Left colon (tissue), 2 donors: ENCODE data around the gene PRODH2. TPM values are rescaled to one million over a fixed set of nuclear protein-coding genes. Genes with fewer than 3 reads are reported as not detected.

Experiments used
- ATAC-seq: fragments of 200-7000 bp; cut with Tn5 transposase; one replicate; pipeline ENCODE4 v1.9.1; 2020; ENCODE audit warnings: mild to moderate bottlenecking, moderate library complexity
- DNase-seq, 2 donors: peaks; one replicate each; pipeline ENCODE4 v3.0.0-alpha.2; 2020
- intact Hi-C, 2 donors: fragments of 100-400 bp; cut with DNase I in 1 of 2; cut with micrococcal nuclease in 1 of 2; formaldehyde crosslinking; loops; one replicate each; pipeline versions ENCODE4 v1.11.2 to v1.14.0; 2022; cut with DNase I, micrococcal nuclease
- total RNA-seq, 2 donors: library from RNA; stranded (reverse); fragmentation: NEBNext Ultra II Directional; extraction: Animal tissue kit (Norgen Biotek cat#: 25700); gene quantifications; one replicate each; pipeline ENCODE4 v1.2.1, GENCODE V29; 2021
- donor health status: DM: no; HTN: no; CAD: no.
- donor health status: DM: yes; HTN: yes; CAD: no.

PRODH2 gene
- total RNA-seq, 2 donors from 2014 or later: not detected

DNA sequence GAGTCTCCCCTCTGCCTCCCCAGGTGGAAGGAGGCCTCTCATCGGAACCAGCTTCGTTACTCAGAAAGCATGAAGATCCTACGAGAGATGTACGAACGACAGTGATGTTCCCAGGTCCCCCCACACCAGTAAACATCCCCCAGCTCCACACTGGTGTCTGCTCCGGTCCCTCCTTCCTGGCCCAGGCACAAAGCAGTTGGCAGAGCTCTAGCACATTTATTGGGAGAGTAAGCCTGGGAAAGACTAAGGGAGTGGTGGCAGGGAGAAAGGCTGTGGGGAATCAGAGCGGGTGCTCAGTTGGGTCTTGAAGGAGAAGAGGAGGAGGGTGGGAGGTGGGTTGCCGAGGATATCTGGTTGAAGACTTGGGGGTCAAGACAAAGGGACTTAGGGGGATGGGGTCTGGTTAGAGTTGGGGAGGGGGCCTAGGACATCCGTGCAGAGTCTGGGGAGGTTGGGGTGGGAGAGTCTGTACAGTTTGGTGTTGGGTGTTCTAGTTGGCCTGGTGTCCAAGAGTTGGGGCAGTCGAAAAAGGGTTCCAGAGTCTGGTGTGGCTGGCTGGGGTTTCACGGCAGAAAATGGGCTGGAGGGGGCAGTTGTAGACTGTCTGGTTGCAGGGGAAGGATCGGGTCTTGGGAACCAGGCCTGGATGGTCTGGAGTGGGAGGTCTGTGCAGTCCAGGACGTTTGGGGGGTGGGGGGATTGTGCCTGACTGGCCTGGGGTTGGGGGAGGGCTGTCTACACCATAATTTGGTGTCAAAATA, 58.1 kb downstream of the PRODH2 start:
- DNase-seq (no peak), ATAC-seq (no peak)
- intact Hi-C loops: no loop called here

DNA sequence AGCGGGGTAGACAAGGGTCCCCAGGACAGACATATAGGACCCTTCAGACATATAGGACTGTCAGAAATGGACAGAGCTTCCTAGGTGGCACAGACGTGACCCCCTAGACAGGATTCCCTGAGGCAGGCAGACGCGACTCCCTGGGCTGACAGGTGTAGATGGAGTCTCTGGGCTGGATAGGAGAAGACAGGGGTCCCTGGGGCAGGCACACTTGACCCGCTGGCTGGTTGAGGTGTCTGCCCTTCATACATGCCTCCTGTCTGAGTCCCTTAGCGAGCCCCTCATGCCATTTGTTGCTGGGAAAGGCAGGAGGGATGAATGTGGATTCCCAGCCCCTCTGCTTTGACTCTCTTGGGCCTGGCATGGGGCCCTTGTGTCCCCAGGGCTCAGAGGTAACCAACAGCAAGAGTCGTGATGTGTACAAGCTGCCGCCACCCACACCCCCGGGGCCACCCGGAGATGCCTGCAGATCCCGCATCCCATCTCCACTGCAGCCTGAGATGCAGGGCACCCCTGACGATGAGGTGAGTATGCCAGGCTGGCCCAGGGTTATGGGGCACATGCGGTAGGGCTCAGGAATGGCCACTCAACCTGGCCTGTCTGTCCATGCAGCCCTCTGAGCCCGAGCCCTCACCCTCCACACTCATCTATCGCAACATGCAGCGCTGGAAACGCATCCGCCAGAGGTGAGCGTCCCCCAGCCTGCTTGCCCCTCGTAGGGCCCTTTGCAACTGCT, 58.8 kb downstream of the PRODH2 start:
- DNase-seq (no peak), ATAC-seq (no peak)
- intact Hi-C loops: no loop called here

DNA sequence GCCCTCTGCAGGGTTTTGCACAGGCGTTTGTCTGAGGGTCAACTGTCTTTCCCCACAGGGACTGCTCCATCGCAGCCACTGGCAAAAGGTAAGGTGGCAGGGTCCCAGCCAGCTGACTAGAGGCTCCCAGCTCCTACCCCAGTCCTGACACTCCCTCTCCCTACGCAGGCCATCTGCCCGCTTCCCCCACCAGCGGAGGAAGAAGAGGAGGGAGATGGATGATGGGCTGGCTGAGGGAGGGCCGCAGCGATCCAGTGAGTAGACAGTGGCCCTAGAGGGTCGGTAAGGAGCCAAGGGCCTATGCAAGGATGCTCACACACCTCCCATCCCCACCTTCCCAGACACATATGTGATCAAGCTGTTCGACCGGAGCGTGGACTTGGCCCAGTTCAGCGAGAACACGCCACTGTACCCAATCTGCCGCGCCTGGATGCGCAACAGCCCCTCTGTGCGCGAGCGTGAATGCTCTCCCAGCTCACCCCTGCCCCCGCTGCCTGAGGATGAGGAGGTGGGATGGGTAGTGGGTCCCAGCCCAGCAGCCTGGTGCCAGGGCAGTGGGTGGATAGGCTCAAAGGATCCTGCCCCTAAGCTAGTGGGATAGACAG, 59.8 kb downstream of the PRODH2 start:
- ATAC-seq (no peak), DNase-seq (no peak)
- intact Hi-C loops: no loop called here

DNA sequence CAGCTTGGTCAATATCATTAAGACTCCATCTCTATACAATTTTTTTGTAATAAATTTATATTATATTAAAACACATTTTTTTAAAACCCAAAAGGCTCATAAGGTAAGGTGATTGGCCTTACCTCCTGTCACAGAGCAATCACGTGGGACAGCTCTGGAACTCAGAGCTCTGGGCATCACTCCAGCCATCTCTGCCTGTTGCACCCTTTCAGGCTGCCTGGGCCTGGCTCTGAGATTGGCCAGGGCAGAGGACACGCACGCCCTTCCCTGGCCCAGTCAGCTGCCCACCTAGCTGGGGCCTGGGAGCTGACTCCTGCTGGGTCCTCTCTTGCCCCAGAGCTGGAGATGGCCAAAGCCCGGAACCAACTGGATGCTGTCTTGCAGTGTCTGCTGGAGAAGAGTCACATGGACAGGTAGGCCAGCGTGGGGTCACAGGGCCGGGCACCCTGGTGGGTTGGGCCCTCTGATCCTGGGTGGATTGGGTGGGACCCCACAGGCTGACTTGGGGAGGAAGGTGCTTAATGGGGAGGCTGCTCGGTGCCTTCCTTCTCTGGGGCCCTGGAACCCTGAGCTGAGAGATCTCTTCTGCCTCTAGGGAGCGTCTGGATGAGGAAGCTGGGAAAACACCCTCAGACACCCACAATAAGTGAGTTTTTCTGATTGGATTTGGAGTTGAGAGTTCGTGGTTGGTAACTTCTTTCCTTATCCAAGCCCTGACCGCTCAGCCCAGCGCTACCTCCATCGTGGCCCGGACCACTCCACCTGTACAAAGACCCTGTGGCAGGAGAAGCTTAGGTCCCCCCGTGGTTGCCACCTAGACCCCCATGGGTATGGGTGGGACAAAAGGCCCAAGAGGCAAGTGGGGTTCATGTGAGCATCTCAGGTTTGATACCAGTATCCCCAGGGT, 60.6 kb downstream of the PRODH2 start:
- intact Hi-C loops: no loop called here
- DNase-seq (no peak), ATAC-seq (no peak)

DNA sequence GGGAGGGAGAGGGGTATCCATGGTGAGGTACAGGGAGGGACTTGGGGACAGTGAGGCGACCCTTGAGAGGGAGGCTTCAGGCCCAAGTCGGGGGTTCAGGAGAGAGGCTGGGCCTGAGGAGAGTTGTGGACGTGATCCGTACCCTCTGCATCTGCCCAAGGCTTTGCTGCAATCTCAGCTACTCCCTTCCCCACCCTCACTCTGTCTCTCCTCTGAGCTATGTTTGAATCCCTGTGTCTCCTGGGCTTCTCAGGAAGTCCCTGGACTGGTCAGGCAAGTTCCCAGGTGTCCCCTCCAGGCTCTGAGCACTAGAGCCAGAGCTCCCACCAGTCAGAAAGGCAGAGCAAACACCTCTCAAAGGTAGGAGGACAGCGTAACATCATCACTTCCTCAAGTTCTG, 62.5 kb downstream of the PRODH2 start:
- intact Hi-C loops: no loop called here
- DNase-seq: no peak
- no peak for ATAC-seq

Other genes with a start within 250 kb of the PRODH2 start
- not detected for gene ATP4A, start 249.2 kb downstream of the PRODH2 start, total RNA-seq
- not detected for gene PMIS2, start 226.7 kb downstream of the PRODH2 start, total RNA-seq
- 1 to 10 TPM; 5.0 to 7.7 TPM for gene HAUS5, start 200.1 kb downstream of the PRODH2 start, total RNA-seq
- 10 to 100 TPM; 66.5 to 73.7 TPM for gene RBM42, start 183.8 kb downstream of the PRODH2 start, total RNA-seq
- 1 to 10 TPM in 1 of 2 donors, under 1 TPM in 1; 0.87 to 1.7 TPM for gene ETV2, start 171.1 kb downstream of the PRODH2 start, total RNA-seq
- 100 to 1,000 TPM; 725 to 901 TPM for gene COX6B1, start 164.5 kb downstream of the PRODH2 start, total RNA-seq
- under 1 TPM; 0.20 to 0.27 TPM for gene UPK1A, start 146.3 kb downstream of the PRODH2 start, total RNA-seq
- 1 to 10 TPM in 1 of 2 donors, under 1 TPM in 1; 0.15 to 1.1 TPM for gene ZBTB32, start 108.3 kb downstream of the PRODH2 start, total RNA-seq
- 10 to 100 TPM; 34.8 to 40.1 TPM for gene KMT2B, start 94.8 kb downstream of the PRODH2 start, total RNA-seq
- gene IGFLR1, start 70.4 kb downstream of the PRODH2 start, total RNA-seq: 1 to 10 TPM; 4.1 to 7.7 TPM
- gene U2AF1L4, start 67.4 kb downstream of the PRODH2 start, total RNA-seq: 10 to 100 TPM; 14.5 to 17.3 TPM
- gene PSENEN, start 67.2 kb downstream of the PRODH2 start, total RNA-seq: 10 to 100 TPM; 82.2 to 86.0 TPM
- 1 to 10 TPM; 5.9 to 6.1 TPM for gene LIN37, start 64.3 kb downstream of the PRODH2 start, total RNA-seq
- gene HSPB6, start 55.8 kb downstream of the PRODH2 start, total RNA-seq: 10 to 100 TPM in 1 of 2 donors, 1 to 10 TPM in 1; 4.5 to 16.4 TPM
- 10 to 100 TPM; 16.8 to 19.5 TPM for gene PROSER3, start 54.7 kb downstream of the PRODH2 start, total RNA-seq
- gene ARHGAP33, start 37.3 kb downstream of the PRODH2 start, total RNA-seq: 10 to 100 TPM in 1 of 2 donors, 1 to 10 TPM in 1; 9.7 to 10.1 TPM
- not detected for gene NPHS1, start 39.7 kb upstream of the PRODH2 start, total RNA-seq
- under 1 TPM in 1 of 2 donors, not detected in 1; 0.11 TPM for gene KIRREL2, start 44.1 kb upstream of the PRODH2 start, total RNA-seq
- 1 to 10 TPM; 1.8 to 4.7 TPM for gene APLP1, start 55.7 kb upstream of the PRODH2 start, total RNA-seq
- gene NFKBID, start 87.7 kb upstream of the PRODH2 start, total RNA-seq: 10 to 100 TPM; 10.0 to 10.1 TPM
- gene HCST, start 89.7 kb upstream of the PRODH2 start, total RNA-seq: 1 to 10 TPM; 1.0 to 6.1 TPM
- 10 to 100 TPM in 1 of 2 donors, 1 to 10 TPM in 1; 8.2 to 41.3 TPM for gene TYROBP, start 95.5 kb upstream of the PRODH2 start, total RNA-seq
- gene LRFN3, start 123.5 kb upstream of the PRODH2 start, total RNA-seq: 10 to 100 TPM; 12.5 to 14.7 TPM
- gene SDHAF1, start 182.3 kb upstream of the PRODH2 start, total RNA-seq: 10 to 100 TPM; 19.6 to 20.0 TPM
- 1 to 10 TPM; 6.5 to 9.0 TPM for gene SYNE4, start 196.0 kb upstream of the PRODH2 start, total RNA-seq
- gene ALKBH6, start 201.4 kb upstream of the PRODH2 start, total RNA-seq: 10 to 100 TPM; 15.3 to 22.1 TPM
- 10 to 100 TPM in 1 of 2 donors, 1 to 10 TPM in 1; 3.1 to 10.6 TPM for gene CLIP3, start 220.0 kb upstream of the PRODH2 start, total RNA-seq
- 1 to 10 TPM; 3.6 to 4.5 TPM for gene THAP8, start 241.4 kb upstream of the PRODH2 start, total RNA-seq
- gene WDR62, start 242.1 kb upstream of the PRODH2 start, total RNA-seq: 1 to 10 TPM in 1 of 2 donors, under 1 TPM in 1; 0.84 to 4.5 TPM